ENCODE measurements around the gene CYB561A3. TPM values are rescaled to one million over a fixed set of nuclear protein-coding genes. Genes with fewer than 3 reads are reported as not detected.

Gene CYB561A3
- total and polyA plus RNA-seq, 2 of the 13 experiments (the other 11 are each of a cell fraction or from before 2014, with no cell fraction given) = 11.4 to 14.9 TPM

DNA sequence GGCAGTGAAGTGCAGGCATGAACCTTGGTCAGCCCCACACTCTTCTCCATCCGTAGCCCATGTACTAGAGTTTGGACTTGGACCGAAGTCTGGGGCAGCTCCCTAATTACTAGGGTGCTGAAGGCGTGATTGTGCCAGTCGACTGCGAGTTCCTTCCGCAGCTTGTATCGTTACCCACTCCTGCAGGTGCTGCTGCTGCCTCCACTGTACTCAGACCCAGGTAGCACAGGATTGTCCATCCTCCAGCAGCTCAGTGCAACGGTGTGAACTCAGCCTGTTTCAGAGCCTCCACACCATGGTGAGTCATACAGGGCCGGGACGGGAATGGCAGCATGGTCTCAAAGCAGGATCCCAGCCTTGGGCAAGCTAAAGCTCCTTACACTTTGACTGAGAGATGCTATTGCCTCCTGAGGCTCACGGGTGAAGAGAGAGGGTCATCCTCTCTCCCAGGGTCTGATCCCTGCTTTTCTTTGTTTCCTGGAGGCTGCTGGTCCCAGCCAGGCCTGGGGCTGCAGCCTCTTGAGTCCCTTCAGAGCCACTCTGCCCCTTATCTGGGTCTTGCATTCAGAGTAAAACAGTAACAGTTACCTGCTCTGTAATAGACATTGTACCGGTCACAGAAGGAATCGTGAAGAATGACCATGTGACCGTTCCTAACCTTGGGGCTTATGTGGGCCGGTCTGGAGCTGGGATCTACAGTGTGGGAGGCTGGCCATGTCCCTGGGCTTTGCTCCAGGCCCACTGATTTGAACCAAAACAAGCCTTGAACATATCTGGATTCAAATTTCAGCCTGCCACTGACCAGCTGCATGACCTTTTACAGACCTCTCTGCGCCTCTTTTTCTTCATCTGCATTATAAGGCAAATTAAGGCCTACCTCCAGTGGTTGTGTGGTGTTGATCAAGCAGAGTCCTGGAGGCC lies 27.0 kb downstream of the CYB561A3 start (continued):
- TF ChIP-seq SP4 (CRISPR knock-in tag; IDR thresholded peaks at IDR 0.05) (no peak; the same call in 1 of the 2 replicates), KDM1A (CRISPR knock-in tag; IDR thresholded peaks at IDR 0.05) (no peak), MTERF4 (CRISPR knock-in tag; IDR thresholded peaks at IDR 0.05) (no peak), ZNF841 (CRISPR knock-in tag; IDR thresholded peaks at IDR 0.05; ENCODE audit: borderline replicate concordance) (no peak), E2F2 (CRISPR knock-in tag; IDR thresholded peaks at IDR 0.05; ENCODE audit: borderline replicate concordance) (no peak), AKNA (CRISPR knock-in tag; IDR thresholded peaks at IDR 0.05; ENCODE audit: borderline replicate concordance) (no peak), KDM4B (CRISPR knock-in tag; IDR thresholded peaks at IDR 0.05) (no peak), ZNF382 (CRISPR knock-in tag; IDR thresholded peaks at IDR 0.05; ENCODE audit: borderline replicate concordance) (no peak), POLR2A (IDR thresholded peaks at IDR 0.05; ENCODE audit: insufficient read depth in 1 of 2, low read depth in 2 of 2, low read length in 2 of 2) (peak; percentile 96 to 98), ZUFSP (CRISPR knock-in tag; IDR thresholded peaks at IDR 0.05; ENCODE audit: borderline replicate concordance) (no peak), BCLAF1 (IDR thresholded peaks at IDR 0.05) (no peak)
- TF ChIP-seq, protein P1, sequence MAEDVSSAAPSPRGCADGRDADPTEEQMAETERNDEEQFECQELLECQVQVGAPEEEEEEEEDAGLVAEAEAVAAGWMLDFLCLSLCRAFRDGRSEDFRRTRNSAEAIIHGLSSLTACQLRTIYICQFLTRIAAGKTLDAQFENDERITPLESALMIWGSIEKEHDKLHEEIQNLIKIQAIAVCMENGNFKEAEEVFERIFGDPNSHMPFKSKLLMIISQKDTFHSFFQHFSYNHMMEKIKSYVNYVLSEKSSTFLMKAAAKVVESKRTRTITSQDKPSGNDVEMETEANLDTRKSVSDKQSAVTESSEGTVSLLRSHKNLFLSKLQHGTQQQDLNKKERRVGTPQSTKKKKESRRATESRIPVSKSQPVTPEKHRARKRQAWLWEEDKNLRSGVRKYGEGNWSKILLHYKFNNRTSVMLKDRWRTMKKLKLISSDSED (CRISPR knock-in tag; IDR thresholded peaks at IDR 0.05) = no peak; the same call in 1 of the 2 replicates

Measured in HepG2 (cell line).